Measurements from ENCODE around the gene PLEKHD1.
"Not testable (repeated sequence)": the region's sequence is repeated elsewhere in the genome, so short reads cannot be mapped to it uniquely, and the experiment has no call there.

Gene PLEKHD1

DNA sequence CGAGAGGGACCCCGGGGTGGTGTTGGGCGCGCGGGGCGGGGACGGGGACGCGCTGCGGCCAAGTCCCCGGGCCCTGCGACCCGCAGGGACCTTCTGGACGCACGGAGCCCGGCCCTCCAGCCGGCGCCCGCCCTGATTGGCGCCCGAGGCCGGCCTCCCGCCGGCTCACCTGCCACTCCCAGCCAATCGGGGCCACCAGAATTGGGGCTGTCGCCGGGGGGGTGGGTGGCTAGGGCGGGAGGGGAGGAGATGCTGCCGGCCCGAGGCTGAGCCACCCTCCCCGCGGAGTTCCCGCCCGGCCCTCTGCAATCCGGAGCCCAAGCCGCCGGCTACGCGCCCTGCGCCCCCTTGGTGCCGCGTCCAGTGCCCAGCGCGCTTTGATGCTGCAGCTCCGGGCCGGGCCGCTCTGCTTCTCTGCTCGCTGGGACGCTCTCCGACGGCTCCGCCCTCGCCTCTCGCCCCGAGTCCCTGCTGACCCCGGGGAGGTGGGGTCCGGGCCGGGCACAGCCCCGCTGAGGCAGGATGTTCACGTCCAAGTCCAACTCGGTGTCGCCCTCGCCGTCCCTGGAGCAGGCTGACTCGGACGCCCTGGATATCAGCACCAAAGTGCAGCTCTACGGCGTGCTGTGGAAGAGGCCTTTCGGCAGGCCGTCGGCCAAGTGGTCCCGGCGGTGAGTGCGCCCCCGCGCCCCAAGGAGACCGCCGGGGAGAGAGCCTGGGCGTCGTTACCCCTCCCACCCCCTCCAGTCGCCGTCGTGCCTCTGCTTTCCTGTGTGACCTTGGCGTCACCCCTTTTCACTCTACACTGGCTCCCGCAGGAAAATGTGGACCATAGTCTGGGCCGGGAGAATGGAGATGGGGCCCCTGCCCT, at the start of gene PLEKHD1:
Gene PLEKHD1, plus strand, starts transcription at position 285 of the 871 bp plus-strand sequence. Its CDS starts 238 bp downstream, at position 523.
- no peak for DNase-seq

- no peak for DNase-seq
These were observed 44.8 kb upstream of the PLEKHD1 start for GRCh38 chr14:69439521-69440270.

DNA sequence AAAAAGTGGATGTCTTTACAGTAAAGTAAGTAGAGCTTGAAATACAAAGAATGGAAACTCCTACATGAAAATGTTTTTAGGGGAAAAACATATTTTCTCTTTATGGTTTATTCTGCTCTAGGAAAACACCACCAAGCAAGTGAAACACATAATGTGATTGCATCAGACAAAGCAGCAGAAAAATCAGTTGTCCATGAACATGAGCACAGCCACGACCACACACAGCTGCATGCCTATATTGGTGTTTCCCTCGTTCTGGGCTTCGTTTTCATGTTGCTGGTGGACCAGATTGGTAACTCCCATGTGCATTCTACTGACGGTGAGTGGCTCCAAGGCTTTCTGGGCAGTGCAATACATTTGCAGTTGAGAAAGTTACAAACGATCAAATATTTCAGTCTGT, 42.6 kb upstream of the PLEKHD1 start:
- DNase-seq, result no peak

DNA sequence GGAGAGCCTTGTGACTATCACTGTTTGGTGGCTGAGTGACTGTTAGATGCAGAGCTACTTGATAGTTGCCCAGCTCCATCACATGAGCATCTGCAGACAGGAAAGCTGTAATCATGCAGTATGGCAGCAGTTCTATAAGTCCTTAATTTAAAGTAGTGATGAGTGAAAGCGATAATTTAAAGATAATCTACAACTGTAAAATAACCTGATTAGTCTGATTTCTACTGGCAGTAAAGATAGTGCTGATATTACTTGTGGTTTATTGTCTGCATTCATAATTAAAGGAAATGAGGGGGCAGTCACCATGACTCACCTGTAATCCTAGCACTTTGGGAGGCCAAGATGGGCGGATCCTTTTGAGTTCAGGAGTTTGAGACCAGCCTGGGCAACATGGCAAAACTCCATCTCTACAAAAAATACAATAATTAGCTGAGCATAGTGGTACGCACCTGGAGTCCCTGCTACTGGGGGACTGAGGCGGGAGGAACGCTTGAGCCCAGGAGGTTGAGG, 41.2 kb upstream of the PLEKHD1 start:
- no peak for DNase-seq

GRCh38 chr14:69449216-69449615, 35.3 kb upstream of the PLEKHD1 start:
- DNase-seq, result no peak

DNA sequence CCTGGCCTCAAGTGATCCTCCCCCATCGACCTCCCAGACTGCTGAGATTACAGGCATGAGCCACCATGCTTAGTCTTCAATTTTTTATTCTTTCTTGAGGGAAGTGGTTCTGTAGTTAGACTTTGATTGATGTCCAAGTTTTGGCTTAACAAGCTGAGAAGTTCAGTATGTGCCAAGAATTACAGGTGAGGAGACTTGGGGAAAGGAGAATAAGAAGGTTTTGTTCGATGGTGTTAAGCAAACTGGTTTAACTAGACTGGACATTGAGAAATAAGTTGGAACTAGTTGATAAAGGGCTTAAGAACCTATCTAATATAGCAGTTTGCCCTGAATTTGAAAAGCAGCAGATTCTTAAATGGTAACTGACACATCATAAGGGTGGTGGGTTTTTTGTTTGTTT, 32.6 kb upstream of the PLEKHD1 start:
- DNase-seq, result no peak

DNA sequence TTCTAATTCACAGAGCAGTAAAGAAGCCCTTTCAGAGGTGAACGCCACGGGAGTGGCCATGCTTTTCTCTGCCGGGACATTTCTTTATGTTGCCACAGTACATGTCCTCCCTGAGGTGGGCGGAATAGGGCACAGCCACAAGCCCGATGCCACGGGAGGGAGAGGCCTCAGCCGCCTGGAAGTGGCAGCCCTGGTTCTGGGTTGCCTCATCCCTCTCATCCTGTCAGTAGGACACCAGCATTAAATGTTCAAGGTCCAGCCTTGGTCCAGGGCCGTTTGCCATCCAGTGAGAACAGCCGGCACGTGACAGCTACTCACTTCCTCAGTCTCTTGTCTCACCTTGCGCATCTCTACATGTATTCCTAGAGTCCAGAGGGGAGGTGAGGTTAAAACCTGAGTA, 26.2 kb upstream of the PLEKHD1 start:
- DNase-seq, result no peak

GRCh38 chr14:69459122-69459521, 25.4 kb upstream of the PLEKHD1 start:
- DNase-seq, result no peak

GRCh38 chr14:69460093-69460701, 24.3 kb upstream of the PLEKHD1 start:
- DNase-seq, result peak in 32 of 56 donors; percentile 2 to 73 (median 18)

- DNase-seq, result no peak
These were observed 20.1 kb upstream of the PLEKHD1 start for GRCh38 chr14:69464379-69464778.

- no peak for DNase-seq
These were observed 19.7 kb upstream of the PLEKHD1 start for GRCh38 chr14:69464829-69465228.

GRCh38 chr14:69468949-69469348, 15.6 kb upstream of the PLEKHD1 start:
- no peak for DNase-seq

DNA sequence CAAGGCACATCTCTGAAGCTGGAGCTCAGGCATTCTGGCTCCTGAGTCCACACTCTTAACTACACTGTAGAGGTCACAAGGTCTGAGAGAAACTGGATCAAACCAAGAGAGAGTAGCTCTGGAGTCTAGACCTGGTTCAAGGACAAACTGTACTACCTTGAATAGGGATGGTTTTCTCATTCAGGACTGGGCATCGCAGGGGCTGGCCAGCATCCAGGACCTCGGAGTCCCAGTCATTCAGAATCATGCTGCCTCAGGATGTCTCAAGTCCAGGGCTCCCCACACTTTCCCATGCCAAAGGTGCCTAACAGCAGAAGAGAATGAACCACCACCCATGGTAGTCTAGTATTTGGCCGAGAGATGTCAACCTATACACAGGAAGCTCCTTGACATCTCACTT, 13.1 kb upstream of the PLEKHD1 start:
- DNase-seq, result no peak

- no peak for DNase-seq
These were observed 12.6 kb upstream of the PLEKHD1 start for GRCh38 chr14:69471916-69472315.

- DNase-seq, result no peak
These were observed 11.3 kb upstream of the PLEKHD1 start for GRCh38 chr14:69473260-69473659.

DNA sequence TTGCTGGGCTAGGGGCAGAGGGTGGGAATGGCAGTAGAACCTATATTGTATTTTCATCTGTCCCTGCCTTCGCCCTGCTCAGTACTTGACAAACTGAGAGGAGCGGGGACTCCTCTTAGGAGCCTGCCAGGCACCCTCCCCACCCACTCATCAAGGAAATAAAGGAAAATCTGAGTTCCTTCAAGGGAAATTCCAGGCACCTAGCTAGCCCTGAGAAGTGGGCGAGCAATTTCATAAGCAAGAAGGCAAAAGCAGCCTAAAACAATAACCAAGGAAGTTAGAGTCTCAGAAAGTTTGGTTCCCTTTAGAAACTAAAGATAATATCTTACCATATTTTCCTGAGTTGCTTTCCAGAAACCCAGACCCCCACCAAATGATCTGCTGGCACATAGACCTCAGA, 10.6 kb upstream of the PLEKHD1 start:
- DNase-seq, result no peak

DNA sequence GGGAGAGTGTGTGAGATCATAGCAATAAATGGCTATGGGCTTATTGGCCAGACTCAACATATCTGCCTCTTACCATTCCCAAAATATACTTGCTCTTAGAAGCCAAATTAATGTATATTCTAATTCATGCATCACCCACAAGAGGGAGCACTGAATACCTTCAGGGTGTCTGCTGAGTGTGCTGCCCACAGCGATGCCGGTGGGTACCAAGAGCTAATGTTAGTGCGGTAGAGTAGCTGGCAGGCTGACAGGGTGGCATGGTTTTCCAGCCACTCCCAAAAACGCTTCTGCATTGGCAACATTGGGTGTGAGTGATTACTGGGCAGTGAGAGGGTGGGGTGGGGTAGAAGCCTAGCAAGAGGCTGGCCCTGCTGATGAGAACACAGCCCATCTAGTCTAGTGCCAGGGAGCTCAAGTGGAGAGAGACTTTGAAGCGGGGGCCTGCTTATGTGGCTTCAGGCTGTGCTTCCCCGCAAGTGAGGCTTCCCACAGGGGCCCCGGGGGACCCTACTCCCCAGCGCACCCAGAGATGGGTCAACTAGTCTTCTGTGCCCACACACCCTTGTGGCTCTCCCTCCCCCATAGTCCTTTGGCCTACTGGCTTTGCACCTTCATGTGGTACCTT, 9.2 kb upstream of the PLEKHD1 start:
- no peak for DNase-seq

DNA sequence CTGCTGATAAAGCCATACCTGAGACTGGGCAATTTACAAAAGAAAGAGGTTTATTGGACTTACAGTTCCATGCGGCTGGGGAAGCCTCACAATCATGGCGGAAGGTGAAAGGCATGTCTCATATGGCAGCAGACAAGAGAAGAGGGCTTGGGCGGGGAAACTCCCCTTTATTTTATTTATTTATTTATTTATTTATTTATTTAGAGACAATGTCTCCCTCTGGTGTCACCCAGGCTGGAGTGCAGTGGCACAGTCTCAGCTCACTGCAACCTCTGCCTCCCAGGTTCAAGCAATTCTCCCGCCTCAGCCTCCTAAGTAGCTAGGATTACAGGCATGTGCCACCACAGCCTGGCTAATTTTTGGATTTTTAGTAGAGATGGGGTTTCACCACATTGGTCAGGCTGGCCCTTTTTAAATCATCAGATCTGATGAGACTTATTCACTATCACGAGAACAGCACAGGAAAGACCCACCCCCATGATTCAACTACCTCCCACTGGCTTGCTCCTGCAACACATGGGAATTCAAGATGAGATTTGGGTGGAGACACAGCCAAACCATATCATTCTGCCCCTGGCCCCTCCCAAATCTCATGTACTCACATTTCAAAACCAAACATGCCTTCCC, 7.6 kb upstream of the PLEKHD1 start:
- not testable (repeated sequence) for DNase-seq

DNA sequence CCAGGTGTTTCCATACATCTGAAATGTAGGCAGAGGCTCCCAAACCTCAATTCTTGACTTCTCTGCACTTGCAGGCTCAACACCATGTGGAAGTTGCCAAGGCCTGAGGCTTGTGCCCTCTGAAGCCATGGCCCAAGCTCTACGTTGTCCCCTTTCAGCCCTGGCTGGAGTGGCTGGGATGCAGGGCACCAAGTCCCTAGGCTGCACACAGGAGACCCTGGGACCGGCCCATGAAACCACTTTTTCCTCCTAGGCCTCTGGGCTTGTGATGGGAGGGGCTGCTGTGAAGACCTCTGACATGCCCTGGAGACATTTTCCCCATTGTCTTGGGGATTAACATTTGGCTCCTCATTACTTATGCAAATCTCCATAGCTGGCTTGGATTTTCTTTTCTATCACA, 6.5 kb upstream of the PLEKHD1 start:
- not testable (repeated sequence) for DNase-seq

GRCh38 chr14:69479696-69480095, 4.8 kb upstream of the PLEKHD1 start:
- no peak for DNase-seq

- DNase-seq, result no peak
These were observed 4.4 kb upstream of the PLEKHD1 start for GRCh38 chr14:69480136-69480535.

Measured in amygdala (tissue), 56 donors.